GM12878 (cell line): Measurements from ENCODE around the gene VTI1A. TPM values are rescaled to one million over a fixed set of nuclear protein-coding genes. Genes with fewer than 3 reads are reported as not detected.
A peak's percentile ranks its signal among the peaks of the same experiment; 100 is the strongest.

Source experiments
- ATAC-seq: fragments of 200-7000 bp; cut with Tn5 transposase; 3 replicates; pipeline ENCODE4 v1.9.1; 2020; ENCODE audit warnings: mild to moderate bottlenecking, moderate library complexity
- BruUV-seq: library from RNA; stranded (reverse); fragments of 400-500 nt; replicated peaks from 2 replicates; lab custom pipeline; 2021; lab: Mats Ljungman, UMichigan
- CTCF ChIA-PET: fragments of 300-600 bp; sonication (Branson Sonifier 250); formaldehyde crosslinking; extraction: SDS; loops from one replicate; lab custom pipeline; 2021; ENCODE audit warnings: inconsistent platforms; lab: Yijun Ruan, JAX
- POLR2A ChIA-PET: fragments of 350-600 bp; formaldehyde crosslinking; extraction: SDS; loops from one replicate; lab custom pipeline; 2021; ENCODE audit warnings: inconsistent platforms; lab: Charles Lee
- RAD21 ChIA-PET: fragments of 300-600 bp; sonication (Branson Sonifier 250); formaldehyde crosslinking; loops from one replicate; lab custom pipeline; 2023; ENCODE audit warnings: antibody characterized with exemption; ENCODE audit not compliant: unreplicated experiment; lab: Charles Lee
- SMC1A ChIA-PET: fragments of 300-600 bp; sonication (Branson Sonifier 250); formaldehyde crosslinking; loops from one replicate; lab custom pipeline; 2023; ENCODE audit not compliant: unreplicated experiment, uncharacterized antibody; lab: Charles Lee
- DNase-seq: peaks from one replicate; pipeline ENCODE4 v3.0.0-alpha.2; 2011; ENCODE audit warnings: low read depth, low spot score
- FAIRE-seq: peaks from 3 replicates; lab custom pipeline; 2011; peaks lifted over from hg19 to GRCh38; lab: Jason Lieb, UNC
- H2AFZ ChIP-seq: 2 replicates; pipeline ENCODE4 v1.6.0; 2011; ENCODE audit warnings: low read depth, low read length, control low read depth; ENCODE audit not compliant: control insufficient read depth
- H3K27ac ChIP-seq: 2 replicates; pipeline ENCODE4 v1.5.1; 2011; ENCODE audit warnings: control low read depth; ENCODE audit not compliant: control insufficient read depth, insufficient read depth
- H3K27me3 ChIP-seq, 2 experiments: replicated peaks in 1 of 2; 2 replicates each; pipeline versions ENCODE4 v1.6.0 to v1.6.1; 2011; ENCODE audit warnings: low read length in 1 of 2; ENCODE audit not compliant: control insufficient read depth in 2 of 2, insufficient read depth in 2 of 2
- H3K36me3 ChIP-seq, 2 experiments: 2 replicates each; pipeline ENCODE4 v1.5.1; 2011; ENCODE audit warnings: low read length in 1 of 2; ENCODE audit not compliant: control insufficient read depth in 2 of 2, insufficient read depth in 2 of 2
- H3K4me1 ChIP-seq: 2 replicates; pipeline ENCODE4 v1.6.1; 2011; ENCODE audit warnings: mild to moderate bottlenecking, low read length, moderate library complexity, mixed read lengths; ENCODE audit not compliant: control insufficient read depth, insufficient read depth
- H3K4me2 ChIP-seq: 2 replicates; pipeline ENCODE4 v1.6.0; 2011; ENCODE audit warnings: control low read depth; ENCODE audit not compliant: control insufficient read depth, insufficient read depth
- H3K4me3 ChIP-seq: fragments of 200-600 bp; sonication (generic); 2 replicates; pipeline ENCODE4 v1.5.1; 2016
- H3K79me2 ChIP-seq: 2 replicates; pipeline ENCODE4 v1.6.0; 2011; ENCODE audit warnings: low read length; ENCODE audit not compliant: control insufficient read depth, insufficient read depth
- H3K9ac ChIP-seq: 2 replicates; pipeline ENCODE4 v1.8.0; 2011; ENCODE audit warnings: low read length, control low read depth, mixed read lengths; ENCODE audit not compliant: control insufficient read depth, insufficient read depth
- H3K9me3 ChIP-seq: replicated peaks from 3 replicates; pipeline ENCODE4 v1.5.1; 2011; ENCODE audit warnings: mild to moderate bottlenecking, low read length; ENCODE audit not compliant: control insufficient read depth, insufficient read depth
- H4K20me1 ChIP-seq: 2 replicates; pipeline ENCODE4 v1.6.0; 2011; ENCODE audit not compliant: control insufficient read depth, insufficient read depth
- ATF7 ChIP-seq: fragments of 450-650 bp; IDR thresholded peaks from 2 replicates; pipeline ENCODE4 v1.6.1; 2016; ENCODE audit warnings: low read depth, mild to moderate bottlenecking
- BCL11A ChIP-seq: IDR thresholded peaks from 2 replicates; pipeline ENCODE4 v1.6.1; 2011; ENCODE audit warnings: low read depth, low read length
- CREM ChIP-seq: IDR thresholded peaks from 2 replicates; pipeline ENCODE4 v1.6.1; 2014; ENCODE audit warnings: antibody characterized with exemption, low read depth
- FOXM1 ChIP-seq: IDR thresholded peaks from 2 replicates; pipeline ENCODE4 v1.6.1; 2012; ENCODE audit warnings: low read depth, mild to moderate bottlenecking, inconsistent platforms, low read length, moderate library complexity
- HDAC2 ChIP-seq: fragments of 200-600 bp; sonication (generic); IDR thresholded peaks from 2 replicates; pipeline ENCODE4 v1.6.1; 2017
- HDGF ChIP-seq: fragments of 450-650 bp; IDR thresholded peaks from 2 replicates; pipeline ENCODE4 v1.6.1; 2016; ENCODE audit warnings: antibody characterized with exemption
- IRF4 ChIP-seq: IDR thresholded peaks from 2 replicates; pipeline ENCODE4 v1.6.1; 2011; ENCODE audit warnings: low read depth, low read length
- KAT2A ChIP-seq: conservative IDR thresholded peaks from 2 replicates; pipeline ENCODE4 v1.6.1; 2011; ENCODE audit warnings: low read depth, low read length; ENCODE audit not compliant: control insufficient read depth
- MEF2B ChIP-seq: fragments of 450-650 bp; IDR thresholded peaks from 2 replicates; pipeline ENCODE4 v1.6.1; 2018; ENCODE audit warnings: mild to moderate bottlenecking, moderate library complexity; ENCODE audit not compliant: partially characterized antibody, poor library complexity, severe bottlenecking
- MYC ChIP-seq: IDR thresholded peaks from 2 replicates; pipeline ENCODE4 v1.6.1; 2011; ENCODE audit warnings: mild to moderate bottlenecking, low read length, moderate library complexity, inconsistent platforms; ENCODE audit not compliant: insufficient read depth, insufficient replicate concordance, insufficient read length, severe bottlenecking
- POLR2AphosphoS5 ChIP-seq: IDR thresholded peaks from 2 replicates; pipeline ENCODE4 v1.6.1; 2011; ENCODE audit warnings: mild to moderate bottlenecking, low read length, inconsistent platforms
- RUNX3 ChIP-seq: IDR thresholded peaks from 2 replicates; pipeline ENCODE4 v1.6.1; 2012; ENCODE audit warnings: low read length, inconsistent platforms
- STAT1 ChIP-seq: fragments of 450-650 bp; conservative IDR thresholded peaks from 2 replicates; pipeline ENCODE4 v1.6.1; 2014; ENCODE audit warnings: antibody characterized with exemption, mild to moderate bottlenecking
- WGBS: methylation state at CpG from one replicate; pipeline ENCODE4 v1.1.6; 2016; ENCODE audit warnings: low lambda C conversion rate; ENCODE audit not compliant: insufficient replicate concordance, insufficient coverage; ENCODE audit errors: missing lambda C conversion rate; 5-methylcytosine and 5-hydroxymethylcytosine counted together
- in situ Hi-C: fragments of 300-500 bp; cut with MboI; formaldehyde crosslinking; loops from 9 replicates; pipeline ENCODE4 v1.14.3; 2018; ENCODE audit warnings: mixed read lengths
- intact Hi-C: fragments of 100-400 bp; cut with micrococcal nuclease; formaldehyde crosslinking; loops from one replicate; pipeline ENCODE4 v1.14.2; 2022; ENCODE audit not compliant: unreplicated experiment
- polyA plus RNA-seq, 11 experiments: library from polyadenylated mRNA; depleted of rRNA in 4 of 11; unstranded in 6 of 11; stranded (reverse) in 5 of 11; fragments of >200 nt; fragmentation: Nextera tagmentation in 4 of 11; fragmentation: Illumina TruSeq in 1 of 11; extraction: Ambion mirVana in 4 of 11; extraction: Trizol in 1 of 11; gene quantifications; 1 replicate in 1 of 11; 2 replicates in 10 of 11; pipeline versions ENCODE4 v1.2.1 to v1.2.3, GENCODE V29; 2011 to 2016; ENCODE audit warnings: inconsistent platforms in 2 of 11, missing spikeins in 2 of 11, low read depth in 1 of 11
- total RNA-seq, 4 experiments: library from RNA; depleted of rRNA in 3 of 4; stranded (reverse); fragments of >200 nt in 3 of 4; fragmentation: Illumina TruSeq in 1 of 4; extraction: Trizol in 1 of 4; gene quantifications; 2 replicates each; pipeline versions ENCODE4 v1.2.1 to v1.2.3, GENCODE V29; 2013 to 2021
- TF ChIP-seq, protein P1 (sequence below), 3 experiments: IDR thresholded peaks in 2 of 3; conservative IDR thresholded peaks in 1 of 3; 2 replicates each; pipeline ENCODE4 v1.5.1; 2011; ENCODE audit warnings: low read depth in 3 of 3, low read length in 3 of 3, mild to moderate bottlenecking in 3 of 3, control low read depth in 2 of 3, moderate library complexity in 2 of 3, inconsistent platforms in 1 of 3, mixed read lengths in 1 of 3; ENCODE audit not compliant: control insufficient read depth in 2 of 3, insufficient read depth in 1 of 3; ENCODE audit errors: extremely low read depth in 1 of 3
- TF ChIP-seq, protein P2 (sequence below): IDR thresholded peaks from 2 replicates; pipeline ENCODE4 v1.6.1; 2011; ENCODE audit warnings: low read depth, low read length, improper control_type of control experiment, borderline replicate concordance
- TF ChIP-seq, protein P3 (sequence below): fragments of 450-650 bp; IDR thresholded peaks from 2 replicates; pipeline ENCODE4 v1.6.1; 2018; ENCODE audit warnings: borderline replicate concordance, mild to moderate bottlenecking; ENCODE audit not compliant: partially characterized antibody
- TF ChIP-seq, protein P4 (sequence below): IDR thresholded peaks from 2 replicates; pipeline ENCODE4 v1.6.1; 2012; ENCODE audit warnings: low read depth, low read length, improper control_type of control experiment

Gene VTI1A
- total and polyA plus RNA-seq, 10 of the 15 experiments (the other 5 are each of a cell fraction or from before 2014, with no cell fraction given) = 12.4 to 43.2 (median 27.5) TPM

DNA sequence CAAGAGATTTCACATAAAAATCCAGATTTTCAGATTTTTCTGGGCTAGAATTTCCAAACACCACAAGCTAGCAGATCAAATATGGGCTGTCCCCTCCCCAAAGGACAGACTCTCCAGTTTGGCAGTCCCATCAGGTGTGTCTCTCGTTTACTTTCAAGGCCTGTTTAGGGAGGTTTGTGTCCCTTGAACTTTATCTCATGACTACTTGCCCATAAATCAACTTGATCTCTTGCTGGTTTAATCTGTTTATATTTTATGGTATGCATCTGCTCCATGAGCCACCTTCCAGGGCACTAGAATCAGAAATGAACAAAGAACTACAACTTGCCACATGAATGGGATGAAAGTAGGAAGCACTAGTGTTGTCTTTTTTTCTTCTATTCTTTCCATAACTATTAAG is 5.5 kb upstream of the VTI1A start (continued):
- TF ChIP-seq, protein P1, sequence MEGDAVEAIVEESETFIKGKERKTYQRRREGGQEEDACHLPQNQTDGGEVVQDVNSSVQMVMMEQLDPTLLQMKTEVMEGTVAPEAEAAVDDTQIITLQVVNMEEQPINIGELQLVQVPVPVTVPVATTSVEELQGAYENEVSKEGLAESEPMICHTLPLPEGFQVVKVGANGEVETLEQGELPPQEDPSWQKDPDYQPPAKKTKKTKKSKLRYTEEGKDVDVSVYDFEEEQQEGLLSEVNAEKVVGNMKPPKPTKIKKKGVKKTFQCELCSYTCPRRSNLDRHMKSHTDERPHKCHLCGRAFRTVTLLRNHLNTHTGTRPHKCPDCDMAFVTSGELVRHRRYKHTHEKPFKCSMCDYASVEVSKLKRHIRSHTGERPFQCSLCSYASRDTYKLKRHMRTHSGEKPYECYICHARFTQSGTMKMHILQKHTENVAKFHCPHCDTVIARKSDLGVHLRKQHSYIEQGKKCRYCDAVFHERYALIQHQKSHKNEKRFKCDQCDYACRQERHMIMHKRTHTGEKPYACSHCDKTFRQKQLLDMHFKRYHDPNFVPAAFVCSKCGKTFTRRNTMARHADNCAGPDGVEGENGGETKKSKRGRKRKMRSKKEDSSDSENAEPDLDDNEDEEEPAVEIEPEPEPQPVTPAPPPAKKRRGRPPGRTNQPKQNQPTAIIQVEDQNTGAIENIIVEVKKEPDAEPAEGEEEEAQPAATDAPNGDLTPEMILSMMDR (IDR thresholded peaks at IDR 0.05 in 2 of 3, conservative IDR thresholded peaks at IDR 0.05 in 1 of 3; ENCODE audit: control insufficient read depth in 2 of 3, extremely low read depth in 1 of 3, insufficient read depth in 1 of 3, low read depth in 3 of 3, low read length in 3 of 3) = no peak

DNA sequence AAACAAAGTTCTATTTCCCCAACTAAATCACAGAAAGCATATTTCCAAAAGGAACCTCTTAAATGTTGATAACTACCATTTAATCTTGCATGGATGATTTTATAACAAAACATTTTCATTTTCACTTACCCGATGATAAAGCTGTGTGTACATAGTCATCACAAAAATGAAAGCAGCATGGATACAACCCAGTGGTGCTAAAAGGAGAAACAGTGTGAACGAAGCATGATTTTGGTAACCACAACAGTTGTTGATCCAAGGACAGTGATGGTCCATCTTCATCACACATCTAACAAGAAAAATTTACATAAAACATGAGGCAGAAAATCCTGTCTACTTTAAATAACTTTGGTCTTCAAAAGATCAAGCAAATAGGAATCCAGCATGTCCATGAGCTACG is 5.0 kb upstream of the VTI1A start:
- POLR2A ChIA-PET = interaction anchor here (0.6 kb wide), 1 partner anchor 68 kb away, joined by 3 read pairs; no protein-coding TSS in a partner anchor
- Histone ChIP-seq H3K36me3 (peaks cover 0 to 22% of the 10 kb centered on the region in 2 experiments), H3K27me3 (no peaks in the 10 kb centered on the region), H3K9me3 (no peaks in the 10 kb centered on the region), H3K27ac (no peak overlapping the region), H3K9ac (no peak overlapping the region), H3K4me1 (peaks cover 3% of the 10 kb centered on the region), H3K4me2 (peak overlapping the region; percentile 44; the same call in 1 of the 2 replicates), H3K4me3 (0 out of 2 replicates have a peak overlapping the region, but pooled peaks have one; percentile 8), H4K20me1 (no peaks in the 10 kb centered on the region), H3K79me2 (peaks cover 26% of the 10 kb centered on the region), H2AFZ (no peak overlapping the region)
- intact Hi-C loops = no loop called here
- peak; percentile 57 for ATAC-seq
- TF ChIP-seq IRF4 (no peak), MEF2B (peak; percentile 51), HDGF (no peak), POLR2AphosphoS5 (no peak), STAT1 (no peak), RUNX3 (peak; percentile 66), HDAC2 (no peak), KAT2A (no peak), MYC (no peak), FOXM1 (no peak), BCL11A (no peak), ATF7 (no peak), CREM (no peak)
- TF ChIP-seq, protein P2, sequence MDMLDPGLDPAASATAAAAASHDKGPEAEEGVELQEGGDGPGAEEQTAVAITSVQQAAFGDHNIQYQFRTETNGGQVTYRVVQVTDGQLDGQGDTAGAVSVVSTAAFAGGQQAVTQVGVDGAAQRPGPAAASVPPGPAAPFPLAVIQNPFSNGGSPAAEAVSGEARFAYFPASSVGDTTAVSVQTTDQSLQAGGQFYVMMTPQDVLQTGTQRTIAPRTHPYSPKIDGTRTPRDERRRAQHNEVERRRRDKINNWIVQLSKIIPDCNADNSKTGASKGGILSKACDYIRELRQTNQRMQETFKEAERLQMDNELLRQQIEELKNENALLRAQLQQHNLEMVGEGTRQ = no peak
- TF ChIP-seq, protein P3, sequence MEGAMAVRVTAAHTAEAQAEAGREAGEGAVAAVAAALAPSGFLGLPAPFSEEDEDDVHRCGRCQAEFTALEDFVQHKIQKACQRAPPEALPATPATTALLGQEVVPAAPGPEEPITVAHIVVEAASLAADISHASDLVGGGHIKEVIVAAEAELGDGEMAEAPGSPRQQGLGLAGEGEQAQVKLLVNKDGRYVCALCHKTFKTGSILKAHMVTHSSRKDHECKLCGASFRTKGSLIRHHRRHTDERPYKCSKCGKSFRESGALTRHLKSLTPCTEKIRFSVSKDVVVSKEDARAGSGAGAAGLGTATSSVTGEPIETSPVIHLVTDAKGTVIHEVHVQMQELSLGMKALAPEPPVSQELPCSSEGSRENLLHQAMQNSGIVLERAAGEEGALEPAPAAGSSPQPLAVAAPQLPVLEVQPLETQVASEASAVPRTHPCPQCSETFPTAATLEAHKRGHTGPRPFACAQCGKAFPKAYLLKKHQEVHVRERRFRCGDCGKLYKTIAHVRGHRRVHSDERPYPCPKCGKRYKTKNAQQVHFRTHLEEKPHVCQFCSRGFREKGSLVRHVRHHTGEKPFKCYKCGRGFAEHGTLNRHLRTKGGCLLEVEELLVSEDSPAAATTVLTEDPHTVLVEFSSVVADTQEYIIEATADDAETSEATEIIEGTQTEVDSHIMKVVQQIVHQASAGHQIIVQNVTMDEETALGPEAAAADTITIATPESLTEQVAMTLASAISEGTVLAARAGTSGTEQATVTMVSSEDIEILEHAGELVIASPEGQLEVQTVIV = no peak
- TF ChIP-seq, protein P4, sequence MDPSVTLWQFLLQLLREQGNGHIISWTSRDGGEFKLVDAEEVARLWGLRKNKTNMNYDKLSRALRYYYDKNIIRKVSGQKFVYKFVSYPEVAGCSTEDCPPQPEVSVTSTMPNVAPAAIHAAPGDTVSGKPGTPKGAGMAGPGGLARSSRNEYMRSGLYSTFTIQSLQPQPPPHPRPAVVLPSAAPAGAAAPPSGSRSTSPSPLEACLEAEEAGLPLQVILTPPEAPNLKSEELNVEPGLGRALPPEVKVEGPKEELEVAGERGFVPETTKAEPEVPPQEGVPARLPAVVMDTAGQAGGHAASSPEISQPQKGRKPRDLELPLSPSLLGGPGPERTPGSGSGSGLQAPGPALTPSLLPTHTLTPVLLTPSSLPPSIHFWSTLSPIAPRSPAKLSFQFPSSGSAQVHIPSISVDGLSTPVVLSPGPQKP = no peak
- in situ Hi-C loops = no loop called here
- BruUV-seq = no TSS peak
- FAIRE-seq = no peak
- DNase-seq = no peak
- SMC1A ChIA-PET = interaction anchor here (0.8 to 2.3 kb wide), 4 partner anchors 10 to 85 kb away, joined by 3 to 7 read pairs (median 4); partner anchors contain the start of gene ACSL5
- CTCF ChIA-PET = interaction anchor here (0.5 to 2.9 kb wide), 7 partner anchors 10 to 319 kb away, joined by 3 to 9 read pairs (median 4); partner anchors contain the start of gene ACSL5
- WGBS = 15% methylated on average over 3 of the region's 3 CpGs
- RAD21 ChIA-PET = interaction anchor here (1.1 kb wide), 1 partner anchor 67 kb away, joined by 3 read pairs; no protein-coding TSS in a partner anchor
